ENCODE results near the gene WDCP. TPM values are rescaled to one million over a fixed set of nuclear protein-coding genes. Genes with fewer than 3 reads are reported as not detected.

WDCP gene
- total and polyA plus RNA-seq, 2 experiments from 2014 or later = 6.8 to 7.7 TPM

DNA sequence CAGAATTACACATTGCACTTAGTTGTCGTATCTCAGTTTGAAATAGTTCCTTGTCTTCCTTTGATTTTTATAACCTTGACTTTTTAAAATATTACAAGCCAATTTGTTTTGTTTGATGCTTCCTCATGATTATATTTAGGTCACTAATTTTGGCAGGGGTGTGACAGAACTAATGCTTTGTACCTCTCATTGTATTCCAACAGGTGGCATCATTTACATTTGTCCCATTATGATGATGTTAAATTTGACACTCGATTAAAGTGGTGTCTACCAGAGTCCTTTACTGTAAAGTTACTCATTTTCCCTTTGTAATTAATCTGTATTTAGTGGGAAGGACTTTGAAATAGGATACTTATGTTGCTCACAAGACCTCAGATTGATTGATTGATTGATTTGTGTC is 58.8 kb downstream of the WDCP start:
- no peak overlapping the region for H3K4me3 ChIP-seq
- DNase-seq (ENCODE audit: low read depth in 1 of 2, low spot score in 1 of 2) = no peak
- H3K9me3 ChIP-seq (ENCODE audit: low read depth) = no peaks in the 10 kb centered on the region
- peaks cover 29% of the 10 kb centered on the region for H3K36me3 ChIP-seq
- H3K4me1 ChIP-seq (ENCODE audit: low read depth) = no peaks in the 10 kb centered on the region
- TF ChIP-seq, protein P1, sequence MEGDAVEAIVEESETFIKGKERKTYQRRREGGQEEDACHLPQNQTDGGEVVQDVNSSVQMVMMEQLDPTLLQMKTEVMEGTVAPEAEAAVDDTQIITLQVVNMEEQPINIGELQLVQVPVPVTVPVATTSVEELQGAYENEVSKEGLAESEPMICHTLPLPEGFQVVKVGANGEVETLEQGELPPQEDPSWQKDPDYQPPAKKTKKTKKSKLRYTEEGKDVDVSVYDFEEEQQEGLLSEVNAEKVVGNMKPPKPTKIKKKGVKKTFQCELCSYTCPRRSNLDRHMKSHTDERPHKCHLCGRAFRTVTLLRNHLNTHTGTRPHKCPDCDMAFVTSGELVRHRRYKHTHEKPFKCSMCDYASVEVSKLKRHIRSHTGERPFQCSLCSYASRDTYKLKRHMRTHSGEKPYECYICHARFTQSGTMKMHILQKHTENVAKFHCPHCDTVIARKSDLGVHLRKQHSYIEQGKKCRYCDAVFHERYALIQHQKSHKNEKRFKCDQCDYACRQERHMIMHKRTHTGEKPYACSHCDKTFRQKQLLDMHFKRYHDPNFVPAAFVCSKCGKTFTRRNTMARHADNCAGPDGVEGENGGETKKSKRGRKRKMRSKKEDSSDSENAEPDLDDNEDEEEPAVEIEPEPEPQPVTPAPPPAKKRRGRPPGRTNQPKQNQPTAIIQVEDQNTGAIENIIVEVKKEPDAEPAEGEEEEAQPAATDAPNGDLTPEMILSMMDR (IDR thresholded peaks at IDR 0.05; ENCODE audit: low read depth, low read length) = no peak
- no peak overlapping the region for H3K27ac ChIP-seq
- H3K27me3 ChIP-seq = no peaks in the 10 kb centered on the region

Other genes starting within 250 kb of the WDCP start
- 11.3 and 17.2 TPM in 2 replicates for gene ATAD2B, start 120.3 kb downstream of the WDCP start, total RNA-seq
- gene ATAD2B, start 120.3 kb downstream of the WDCP start, polyA plus RNA-seq = 10.7 and 14.4 TPM in 2 replicates
- 14.7 and 19.1 TPM in 2 replicates for gene UBXN2A, start 106.9 kb downstream of the WDCP start, total RNA-seq
- 19.3 and 25.2 TPM in 2 replicates for gene UBXN2A, start 106.9 kb downstream of the WDCP start, polyA plus RNA-seq
- gene MFSD2B, start 37.3 kb downstream of the WDCP start, total RNA-seq = 0.14 and 0.69 TPM in 2 replicates
- 0.23 and 3.9 TPM in 2 replicates for gene MFSD2B, start 37.3 kb downstream of the WDCP start, polyA plus RNA-seq
- gene FKBP1B, start 2.4 kb upstream of the WDCP start, total RNA-seq = 39.4 and 43.1 TPM in 2 replicates
- gene FKBP1B, start 2.4 kb upstream of the WDCP start, polyA plus RNA-seq = 46.3 and 63.6 TPM in 2 replicates
- 88.5 and 133 TPM in 2 replicates for gene SF3B6, start 28.9 kb upstream of the WDCP start, total RNA-seq
- 238 and 292 TPM in 2 replicates for gene SF3B6, start 28.9 kb upstream of the WDCP start, polyA plus RNA-seq
- gene TP53I3, start 37.4 kb upstream of the WDCP start, total RNA-seq = 25.4 and 55.5 TPM in 2 replicates
- gene TP53I3, start 37.4 kb upstream of the WDCP start, polyA plus RNA-seq = 31.6 and 70.2 TPM in 2 replicates
- 3.2 TPM in 1 of 2 replicates, not detected in the other for gene PFN4, start 75.9 kb upstream of the WDCP start, total RNA-seq
- 0.36 and 1.9 TPM in 2 replicates for gene PFN4, start 75.9 kb upstream of the WDCP start, polyA plus RNA-seq
- gene FAM228B, start 76.1 kb upstream of the WDCP start, total RNA-seq = 16.3 TPM in 2 replicates
- 42.3 and 60.5 TPM in 2 replicates for gene FAM228B, start 76.1 kb upstream of the WDCP start, polyA plus RNA-seq
- gene FAM228A, start 127.7 kb upstream of the WDCP start, total RNA-seq = 1.7 and 3.0 TPM in 2 replicates
- gene FAM228A, start 127.7 kb upstream of the WDCP start, polyA plus RNA-seq = 0.61 and 0.82 TPM in 2 replicates